ENCODE data around the gene SYCE3. TPM values are rescaled to one million over a fixed set of nuclear protein-coding genes. Genes with fewer than 3 reads are reported as not detected.

Gene SYCE3
- total RNA-seq, 1 donor from 2014 or later, result not detected

DNA sequence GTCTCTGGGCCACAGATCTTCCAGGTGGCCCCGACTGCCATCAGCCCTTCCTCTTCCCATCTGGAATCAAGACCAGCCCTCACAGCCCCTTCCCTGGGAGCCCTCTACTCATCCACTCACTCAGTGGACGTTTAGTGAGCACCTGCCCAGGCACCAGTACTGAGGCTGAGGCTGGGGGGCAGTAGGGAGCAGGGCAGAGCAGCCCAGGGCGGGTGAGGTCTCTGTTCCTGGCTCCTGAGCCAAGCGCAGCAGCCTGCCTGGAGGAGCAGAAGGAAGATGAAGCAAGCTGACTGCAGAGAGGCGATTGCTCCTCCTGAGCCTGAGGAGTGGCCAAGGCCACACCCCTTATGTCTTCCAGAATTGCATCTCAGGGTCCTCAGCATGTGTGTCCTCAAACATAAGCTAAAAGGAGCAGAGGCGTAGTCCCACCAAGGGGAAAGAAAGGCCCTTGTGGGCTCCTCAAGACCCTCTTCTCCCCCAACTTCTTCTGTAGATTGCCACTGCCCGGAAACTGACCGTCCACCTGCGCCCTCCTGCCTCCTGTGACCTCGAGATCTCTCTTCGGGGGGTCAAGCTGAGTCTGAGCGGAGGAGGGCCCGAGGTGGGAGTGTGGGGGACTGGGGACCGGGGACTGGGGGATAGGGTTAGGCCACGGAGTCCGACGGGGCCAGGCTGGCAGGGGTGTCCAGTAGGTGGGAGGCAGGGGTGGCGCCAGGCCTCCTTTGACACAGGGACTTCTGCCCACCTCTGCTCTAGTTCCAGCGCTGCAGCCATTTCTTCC, 43.6 kb upstream of the SYCE3 start:
- Mint-ChIP-seq H3K4me1 (ENCODE audit: unreplicated experiment) (peaks cover 10% of the 10 kb centered on the region), H3K27ac (no peak overlapping the region), H3K4me3 (no peak overlapping the region), H3K9me3 (no peaks in the 10 kb centered on the region), H3K27me3 (peaks cover 15% of the 10 kb centered on the region), H3K36me3 (no peaks in the 10 kb centered on the region)
- DNase-seq (ENCODE audit: extremely low spot score, unreplicated experiment), result no peak
- TF ChIP-seq, protein P1, sequence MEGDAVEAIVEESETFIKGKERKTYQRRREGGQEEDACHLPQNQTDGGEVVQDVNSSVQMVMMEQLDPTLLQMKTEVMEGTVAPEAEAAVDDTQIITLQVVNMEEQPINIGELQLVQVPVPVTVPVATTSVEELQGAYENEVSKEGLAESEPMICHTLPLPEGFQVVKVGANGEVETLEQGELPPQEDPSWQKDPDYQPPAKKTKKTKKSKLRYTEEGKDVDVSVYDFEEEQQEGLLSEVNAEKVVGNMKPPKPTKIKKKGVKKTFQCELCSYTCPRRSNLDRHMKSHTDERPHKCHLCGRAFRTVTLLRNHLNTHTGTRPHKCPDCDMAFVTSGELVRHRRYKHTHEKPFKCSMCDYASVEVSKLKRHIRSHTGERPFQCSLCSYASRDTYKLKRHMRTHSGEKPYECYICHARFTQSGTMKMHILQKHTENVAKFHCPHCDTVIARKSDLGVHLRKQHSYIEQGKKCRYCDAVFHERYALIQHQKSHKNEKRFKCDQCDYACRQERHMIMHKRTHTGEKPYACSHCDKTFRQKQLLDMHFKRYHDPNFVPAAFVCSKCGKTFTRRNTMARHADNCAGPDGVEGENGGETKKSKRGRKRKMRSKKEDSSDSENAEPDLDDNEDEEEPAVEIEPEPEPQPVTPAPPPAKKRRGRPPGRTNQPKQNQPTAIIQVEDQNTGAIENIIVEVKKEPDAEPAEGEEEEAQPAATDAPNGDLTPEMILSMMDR (conservative IDR thresholded peaks at IDR 0.05), result no peak

DNA sequence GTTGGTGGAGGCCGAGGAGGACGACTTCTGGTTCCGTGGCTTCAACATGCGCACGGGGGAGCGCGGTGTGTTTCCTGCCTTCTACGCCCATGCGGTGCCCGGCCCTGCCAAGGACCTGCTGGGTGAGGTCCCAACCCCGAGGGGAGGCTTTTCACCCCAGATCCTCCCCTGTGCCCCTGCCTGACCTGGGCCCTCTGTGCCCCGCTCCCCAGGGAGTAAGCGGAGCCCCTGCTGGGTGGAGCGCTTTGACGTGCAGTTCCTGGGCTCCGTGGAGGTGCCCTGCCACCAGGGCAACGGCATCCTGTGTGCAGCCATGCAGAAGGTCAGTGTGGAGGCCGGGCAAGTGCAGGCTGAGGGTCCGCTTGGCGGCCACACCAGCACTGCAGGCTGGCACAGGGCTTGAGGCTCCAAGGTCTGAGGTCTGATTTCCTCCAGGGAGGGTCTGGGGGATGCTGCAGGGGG, 42.9 kb upstream of the SYCE3 start:
- H3K4me3 Mint-ChIP-seq, result no peak overlapping the region
- peaks cover 15% of the 10 kb centered on the region for H3K27me3 Mint-ChIP-seq
- DNase-seq (ENCODE audit: extremely low spot score, unreplicated experiment), result no peak
- no peak overlapping the region for H3K27ac Mint-ChIP-seq
- no peaks in the 10 kb centered on the region for H3K9me3 Mint-ChIP-seq
- no peaks in the 10 kb centered on the region for H3K36me3 Mint-ChIP-seq
- TF ChIP-seq, protein P1 (conservative IDR thresholded peaks at IDR 0.05), result no peak
- peaks cover 10% of the 10 kb centered on the region for H3K4me1 Mint-ChIP-seq (ENCODE audit: unreplicated experiment)

DNA sequence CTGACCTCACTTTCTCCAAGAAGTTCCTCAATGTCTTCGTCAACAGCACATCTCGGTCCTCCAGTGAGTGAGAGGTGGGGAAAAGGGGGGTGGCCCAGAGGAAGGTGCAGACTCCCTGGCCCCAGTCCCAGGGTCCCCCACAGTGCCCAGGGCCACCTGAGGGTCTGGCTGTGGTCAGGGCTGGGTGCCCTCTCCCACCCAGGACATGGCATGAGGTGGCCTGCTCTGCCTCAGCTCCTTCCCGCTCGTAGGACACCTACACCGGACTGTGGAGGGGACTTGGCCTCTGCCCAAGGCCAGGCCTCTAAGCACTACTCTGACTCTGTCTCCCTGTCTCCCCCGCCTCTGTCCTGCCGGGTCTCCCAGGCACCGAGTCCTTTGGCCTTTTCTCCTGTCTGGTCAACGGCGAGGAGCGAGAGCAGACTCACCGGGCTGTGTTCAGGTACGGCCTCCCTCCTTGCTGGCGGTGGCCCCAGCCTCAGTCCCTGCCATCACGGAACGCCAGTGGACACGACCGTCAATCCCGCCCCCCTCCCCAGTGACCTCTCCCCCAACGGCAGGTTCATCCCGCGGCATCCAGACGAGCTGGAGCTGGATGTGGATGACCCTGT, 42.4 kb upstream of the SYCE3 start:
- DNase-seq (ENCODE audit: extremely low spot score, unreplicated experiment), result no peak
- Mint-ChIP-seq H3K27ac (no peak overlapping the region), H3K36me3 (no peaks in the 10 kb centered on the region), H3K9me3 (no peaks in the 10 kb centered on the region), H3K4me3 (no peak overlapping the region), H3K27me3 (peaks cover 15% of the 10 kb centered on the region), H3K4me1 (ENCODE audit: unreplicated experiment) (peaks cover 10% of the 10 kb centered on the region)
- TF ChIP-seq, protein P1 (conservative IDR thresholded peaks at IDR 0.05), result no peak

DNA sequence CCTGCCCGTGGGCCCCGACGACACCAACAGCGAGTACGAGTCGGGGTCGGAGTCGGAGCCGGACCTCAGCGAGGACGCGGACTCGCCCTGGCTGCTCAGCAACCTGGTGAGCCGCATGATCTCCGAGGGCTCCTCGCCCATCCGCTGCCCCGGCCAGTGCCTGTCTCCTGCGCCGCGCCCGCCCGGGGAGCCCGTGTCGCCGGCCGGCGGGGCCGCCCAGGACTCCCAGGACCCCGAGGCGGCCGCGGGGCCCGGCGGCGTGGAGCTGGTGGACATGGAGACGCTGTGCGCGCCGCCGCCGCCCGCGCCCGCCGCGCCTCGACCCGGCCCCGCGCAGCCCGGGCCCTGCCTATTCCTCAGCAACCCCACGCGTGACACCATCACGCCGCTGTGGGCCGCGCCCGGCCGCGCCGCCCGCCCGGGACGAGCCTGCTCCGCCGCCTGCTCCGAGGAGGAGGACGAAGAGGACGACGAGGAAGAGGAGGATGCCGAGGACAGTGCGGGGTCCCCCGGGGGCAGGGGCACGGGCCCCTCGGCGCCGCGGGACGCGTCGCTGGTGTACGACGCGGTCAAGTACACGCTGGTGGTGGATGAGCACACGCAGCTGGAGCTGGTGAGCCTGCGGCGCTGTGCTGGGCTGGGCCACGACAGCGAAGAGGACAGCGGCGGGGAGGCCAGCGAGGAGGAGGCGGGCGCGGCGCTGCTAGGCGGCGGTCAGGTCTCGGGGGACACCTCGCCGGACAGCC, 41.7 kb upstream of the SYCE3 start:
- no peak overlapping the region for H3K4me3 Mint-ChIP-seq

More for the DNA sequence above, 41.7 kb upstream of the SYCE3 start:
- peaks cover 14% of the 10 kb centered on the region for H3K4me1 Mint-ChIP-seq (ENCODE audit: unreplicated experiment)
- peaks cover 20% of the 10 kb centered on the region for H3K27me3 Mint-ChIP-seq
- TF ChIP-seq, protein P1 (conservative IDR thresholded peaks at IDR 0.05), result no peak
- no peaks in the 10 kb centered on the region for H3K36me3 Mint-ChIP-seq
- no peak for DNase-seq (ENCODE audit: extremely low spot score, unreplicated experiment)
- H3K9me3 Mint-ChIP-seq, result no peaks in the 10 kb centered on the region
- H3K27ac Mint-ChIP-seq, result no peak overlapping the region

Data from type B pancreatic cell (in vitro differentiated cells).